ENCODE measurements around the gene CCDC121.
A peak's percentile ranks its signal among the peaks of the same experiment; 100 is the strongest.

Gene CCDC121

GRCh38 chr2:27664622-27665363 lies 36.0 kb upstream of the CCDC121 start:
- no peak overlapping the region for H2AFZ ChIP-seq
- H3K4me1 ChIP-seq, result peaks cover 6% of the 10 kb centered on the region
- H3K27ac ChIP-seq, result no peak overlapping the region
- peak overlapping the region; percentile 94 for H3K4me3 ChIP-seq (ENCODE audit: low read depth, low read length)
- no peaks in the 10 kb centered on the region for H3K9me3 ChIP-seq (ENCODE audit: control insufficient read depth, low read length)
- no peak overlapping the region for H3K9ac ChIP-seq
- H3K79me2 ChIP-seq, result peaks cover 10% of the 10 kb centered on the region
- peak overlapping the region; percentile 98 for H3K4me2 ChIP-seq (ENCODE audit: low read length)
- H3K36me3 ChIP-seq (ENCODE audit: control insufficient read depth, insufficient read depth, low read length), result no peaks in the 10 kb centered on the region
- TF ChIP-seq, protein P1, sequence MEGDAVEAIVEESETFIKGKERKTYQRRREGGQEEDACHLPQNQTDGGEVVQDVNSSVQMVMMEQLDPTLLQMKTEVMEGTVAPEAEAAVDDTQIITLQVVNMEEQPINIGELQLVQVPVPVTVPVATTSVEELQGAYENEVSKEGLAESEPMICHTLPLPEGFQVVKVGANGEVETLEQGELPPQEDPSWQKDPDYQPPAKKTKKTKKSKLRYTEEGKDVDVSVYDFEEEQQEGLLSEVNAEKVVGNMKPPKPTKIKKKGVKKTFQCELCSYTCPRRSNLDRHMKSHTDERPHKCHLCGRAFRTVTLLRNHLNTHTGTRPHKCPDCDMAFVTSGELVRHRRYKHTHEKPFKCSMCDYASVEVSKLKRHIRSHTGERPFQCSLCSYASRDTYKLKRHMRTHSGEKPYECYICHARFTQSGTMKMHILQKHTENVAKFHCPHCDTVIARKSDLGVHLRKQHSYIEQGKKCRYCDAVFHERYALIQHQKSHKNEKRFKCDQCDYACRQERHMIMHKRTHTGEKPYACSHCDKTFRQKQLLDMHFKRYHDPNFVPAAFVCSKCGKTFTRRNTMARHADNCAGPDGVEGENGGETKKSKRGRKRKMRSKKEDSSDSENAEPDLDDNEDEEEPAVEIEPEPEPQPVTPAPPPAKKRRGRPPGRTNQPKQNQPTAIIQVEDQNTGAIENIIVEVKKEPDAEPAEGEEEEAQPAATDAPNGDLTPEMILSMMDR (IDR thresholded peaks at IDR 0.05), result no peak
- no peaks in the 10 kb centered on the region for H3K27me3 ChIP-seq (ENCODE audit: control insufficient read depth, insufficient read depth, low read length)

GRCh38 chr2:27664154-27664574 lies 35.4 kb upstream of the CCDC121 start:
- peak overlapping the region; percentile 94 for H3K4me3 ChIP-seq (ENCODE audit: low read depth, low read length)
- peaks cover 6% of the 10 kb centered on the region for H3K4me1 ChIP-seq
- peak overlapping the region; percentile 98 for H3K4me2 ChIP-seq (ENCODE audit: low read length)
- peak overlapping the region; percentile 32 for H3K9ac ChIP-seq
- H3K79me2 ChIP-seq, result peaks cover 10% of the 10 kb centered on the region
- peak overlapping the region; percentile 80 for H3K27ac ChIP-seq
- H3K9me3 ChIP-seq (ENCODE audit: control insufficient read depth, low read length), result no peaks in the 10 kb centered on the region
- no peaks in the 10 kb centered on the region for H3K27me3 ChIP-seq (ENCODE audit: control insufficient read depth, insufficient read depth, low read length)
- TF ChIP-seq, protein P1 (IDR thresholded peaks at IDR 0.05), result no peak
- no peaks in the 10 kb centered on the region for H3K36me3 ChIP-seq (ENCODE audit: control insufficient read depth, insufficient read depth, low read length)
- peak overlapping the region; percentile 92 for H2AFZ ChIP-seq

GRCh38 chr2:27663285-27664153 lies 34.7 kb upstream of the CCDC121 start, which contains the start of the genes SLC4A1AP and SUPT7L:
TSS of gene SLC4A1AP (plus strand) at chr2:27663889. CDS start at chr2:27663915, 26 bp downstream.
TSS of gene SUPT7L (minus strand) at chr2:27663614. CDS start at chr2:27662192, 1,422 bp downstream.
- H3K9ac ChIP-seq, result peak within 1 kb of the TSS; percentile 32
- H2AFZ ChIP-seq, result peak within 1 kb of the TSS; percentile 92
- H3K27me3 ChIP-seq (ENCODE audit: control insufficient read depth, insufficient read depth, low read length), result no peaks in the 10 kb centered on the region
- H3K36me3 ChIP-seq (ENCODE audit: control insufficient read depth, insufficient read depth, low read length), result no peaks in the 10 kb centered on the region
- H3K4me3 ChIP-seq (ENCODE audit: low read depth, low read length), result peak within 1 kb of the TSS; percentile 94
- H3K4me2 ChIP-seq (ENCODE audit: low read length), result peak within 1 kb of the TSS; percentile 98
- H3K9me3 ChIP-seq (ENCODE audit: control insufficient read depth, low read length), result no peaks in the 10 kb centered on the region
- peaks cover 10% of the 10 kb centered on the region for H3K79me2 ChIP-seq
- peak within 1 kb of the TSS; percentile 80 for H3K27ac ChIP-seq
- peaks cover 6% of the 10 kb centered on the region for H3K4me1 ChIP-seq
- TF ChIP-seq, protein P1 (IDR thresholded peaks at IDR 0.05), result no peak

GRCh38 chr2:27661371-27661770 lies 32.6 kb upstream of the CCDC121 start:
- no peak overlapping the region for H3K4me3 ChIP-seq (ENCODE audit: low read depth, low read length)

More at GRCh38 chr2:27661371-27661770, 32.6 kb upstream of the CCDC121 start:
- H3K79me2 ChIP-seq, result peaks cover 10% of the 10 kb centered on the region
- peaks cover 6% of the 10 kb centered on the region for H3K4me1 ChIP-seq
- H3K9ac ChIP-seq, result no peak overlapping the region
- no peak overlapping the region for H3K4me2 ChIP-seq (ENCODE audit: low read length)
- no peak overlapping the region for H3K27ac ChIP-seq
- no peaks in the 10 kb centered on the region for H3K36me3 ChIP-seq (ENCODE audit: control insufficient read depth, insufficient read depth, low read length)
- H3K27me3 ChIP-seq (ENCODE audit: control insufficient read depth, insufficient read depth, low read length), result no peaks in the 10 kb centered on the region
- TF ChIP-seq, protein P1 (IDR thresholded peaks at IDR 0.05), result no peak
- H2AFZ ChIP-seq, result no peak overlapping the region
- no peaks in the 10 kb centered on the region for H3K9me3 ChIP-seq (ENCODE audit: control insufficient read depth, low read length)
